HG03565 (cell line): ENCODE measurements around the gene COL11A2.

Experiments used
- ATAC-seq: cut with Tn5 transposase; IDR thresholded peaks from one replicate; pipeline ENCODE4 v1.9.1; 2021; ENCODE audit warnings: mild to moderate bottlenecking, moderate library complexity; ENCODE audit not compliant: unreplicated experiment

The COL11A2 gene

DNA sequence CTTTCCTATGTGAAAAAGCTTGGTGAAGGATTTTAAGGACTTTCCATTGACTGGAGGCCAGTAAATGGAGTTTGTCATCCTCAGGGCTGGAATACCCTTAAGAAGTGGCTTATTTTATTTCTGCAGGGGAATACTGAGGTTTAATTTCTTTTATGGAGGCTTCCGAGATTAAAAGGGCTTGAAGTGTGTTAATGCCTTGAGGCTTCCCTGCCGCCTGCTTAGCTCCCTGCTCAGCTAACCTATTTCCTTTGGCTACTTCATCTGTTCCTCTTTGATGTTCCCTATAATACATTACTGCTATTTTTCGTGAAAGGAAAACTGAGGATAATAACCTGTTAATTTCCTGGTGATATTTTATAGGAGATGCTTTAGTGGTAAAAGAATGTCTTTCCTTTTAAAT is 72.3 kb downstream of the COL11A2 start:
- no peak for ATAC-seq

GRCh38 chr6:33118525-33119123 is 73.6 kb downstream of the COL11A2 start:
- ATAC-seq, result no peak

DNA sequence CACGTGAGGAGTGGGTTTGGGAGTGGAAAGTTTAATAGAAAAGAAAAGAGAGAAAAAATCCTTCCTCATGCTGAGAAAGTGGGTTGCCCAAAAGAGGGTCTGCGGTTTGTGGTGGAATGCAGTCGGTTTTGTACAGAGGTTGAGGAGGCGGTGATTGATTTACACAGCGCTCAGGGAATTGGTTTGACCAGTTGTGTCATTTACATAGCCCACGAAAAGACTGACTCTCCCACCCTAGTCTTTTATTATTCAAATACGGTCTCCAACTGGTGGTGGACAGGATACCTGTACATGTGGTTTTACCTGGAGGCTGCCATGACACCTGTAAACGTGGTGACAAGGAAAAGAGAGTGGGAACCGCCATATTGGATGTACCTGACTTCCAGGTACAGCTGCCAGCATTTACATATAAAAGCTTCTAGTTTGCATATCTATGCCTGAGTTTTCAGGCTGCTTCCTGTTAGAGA is 74.4 kb downstream of the COL11A2 start:
- no peak for ATAC-seq

DNA sequence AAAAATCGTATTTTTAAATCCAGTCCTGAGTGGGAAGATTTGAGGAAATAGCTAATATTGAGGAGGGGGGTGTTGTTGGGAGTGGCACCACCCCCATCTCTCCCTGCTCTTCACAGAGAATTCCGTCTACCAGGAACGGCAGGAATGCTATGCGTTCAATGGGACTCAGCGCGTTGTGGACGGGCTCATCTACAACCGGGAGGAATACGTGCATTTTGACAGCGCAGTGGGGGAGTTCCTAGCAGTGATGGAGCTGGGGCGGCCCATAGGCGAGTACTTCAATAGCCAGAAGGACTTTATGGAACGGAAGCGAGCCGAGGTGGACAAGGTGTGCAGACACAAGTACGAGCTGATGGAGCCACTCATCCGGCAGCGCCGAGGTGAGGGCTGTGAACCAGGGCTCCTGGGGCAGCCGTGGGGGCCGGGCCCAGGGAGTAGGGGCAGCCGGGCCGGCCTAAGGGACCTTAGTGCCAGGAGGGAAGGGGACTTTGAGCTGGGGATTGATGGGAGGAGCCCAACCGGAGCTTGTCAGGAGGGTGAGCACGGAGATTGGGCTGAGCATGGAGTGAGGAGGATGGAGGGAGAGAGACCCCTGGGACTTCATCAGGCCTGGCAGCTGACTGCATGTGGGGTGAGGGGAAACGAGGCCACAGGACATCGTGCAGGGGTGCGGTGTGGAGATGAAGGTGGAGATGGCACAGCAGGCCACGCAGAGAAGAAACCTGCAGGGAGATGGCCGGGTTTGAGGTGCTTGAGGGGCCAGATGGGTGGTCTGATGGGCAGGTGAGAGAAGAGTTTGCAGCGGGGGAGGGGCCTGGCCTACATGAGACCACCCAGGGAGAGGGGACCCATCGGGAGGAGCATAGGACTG is 75.2 kb downstream of the COL11A2 start:
- no peak for ATAC-seq

DNA sequence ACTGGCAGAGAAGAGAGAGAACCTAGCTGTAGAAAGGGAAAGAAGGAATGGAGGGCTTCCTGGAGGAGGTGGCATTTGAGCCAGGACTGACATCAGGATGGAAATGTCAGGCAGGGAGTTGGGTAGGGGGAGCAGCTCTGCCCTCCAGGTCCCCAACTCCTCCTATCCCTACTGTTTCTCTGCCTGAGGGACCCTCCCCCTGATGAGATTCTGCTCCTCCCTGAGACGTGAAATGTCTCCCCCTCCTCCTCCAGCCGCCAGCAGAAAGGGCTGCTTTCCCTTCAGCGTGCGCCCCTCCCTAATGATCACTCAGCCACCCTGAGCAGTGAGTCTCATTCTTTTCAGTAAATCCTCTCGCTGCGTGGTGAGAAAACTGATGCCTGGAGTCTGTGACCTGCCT is 75.8 kb downstream of the COL11A2 start:
- no peak for ATAC-seq

DNA sequence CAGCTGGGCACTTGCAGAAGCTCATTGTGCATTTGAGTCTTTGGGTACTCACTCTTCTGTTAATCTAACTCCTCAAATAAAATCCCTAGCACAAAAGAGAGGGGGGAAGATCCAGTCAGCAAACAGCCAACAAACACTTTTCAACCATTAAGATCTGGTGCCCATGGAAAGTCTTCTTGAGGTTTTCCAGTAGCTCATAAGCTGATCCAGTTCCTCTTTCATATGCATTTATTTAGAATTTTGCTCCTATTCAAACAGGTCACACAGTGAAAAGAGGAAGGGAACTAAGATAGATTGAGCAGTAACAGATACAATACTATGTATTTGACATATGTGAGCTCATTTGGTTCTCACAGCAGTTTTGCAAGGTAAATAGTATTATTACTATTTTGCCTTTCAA is 77.9 kb downstream of the COL11A2 start:
- ATAC-seq, result no peak

GRCh38 chr6:33113755-33114154 is 78.5 kb downstream of the COL11A2 start:
- no peak for ATAC-seq
